ENCODE results near the gene SLC27A1. TPM values are rescaled to one million over a fixed set of nuclear protein-coding genes. Genes with fewer than 3 reads are reported as not detected.

The SLC27A1 gene
- total and polyA plus RNA-seq, 9 of the 15 experiments (the other 6 are each of a cell fraction or from before 2014, with no cell fraction given), result 0.06 to 3.0 (median 1.1) TPM

- TF ChIP-seq PKNOX1 (IDR thresholded peaks at IDR 0.05) (peak; percentile 49), ID3 (CRISPR knock-in tag; IDR thresholded peaks at IDR 0.05) (no peak), ID3 (tag; IDR thresholded peaks at IDR 0.05) (no peak), VEZF1 (CRISPR knock-in tag; IDR thresholded peaks at IDR 0.05) (no peak), MYC (IDR thresholded peaks at IDR 0.05; ENCODE audit: low read depth, low read length) (no peak), MYC (CRISPR knock-in tag; IDR thresholded peaks at IDR 0.05; ENCODE audit: borderline replicate concordance, low read depth) (no peak), IRF9 (tag; IDR thresholded peaks at IDR 0.05) (no peak), HDAC1 (IDR thresholded peaks at IDR 0.05) (peak in 1 of 2 experiments; percentile 81; a peak in 3 of 4 replicates), KAT2B (IDR thresholded peaks at IDR 0.05; ENCODE audit: low read depth, low read length) (no peak), MTA3 (IDR thresholded peaks at IDR 0.05; ENCODE audit: borderline replicate concordance) (no peak), HLTF (IDR thresholded peaks at IDR 0.05) (0 out of 2 replicates have a peak, but pooled peaks have one; percentile 20), XRCC3 (IDR thresholded peaks at IDR 0.05) (no peak), CHD4 (IDR thresholded peaks at IDR 0.05; ENCODE audit: insufficient read depth, insufficient replicate concordance, low read depth, low read length, poor library complexity, severe bottlenecking) (no peak), FOXA3 (CRISPR knock-in tag; conservative IDR thresholded peaks at IDR 0.05 in 1 of 2, IDR thresholded peaks at IDR 0.05 in 1 of 2) (0 out of 4 replicates have a peak, but pooled peaks of 1 of the 2 experiments have one; percentile 21), MTA2 (IDR thresholded peaks at IDR 0.05; ENCODE audit: low read depth) (peak; percentile 39; the same call in 1 of the 2 replicates), ZNF217 (CRISPR knock-in tag; IDR thresholded peaks at IDR 0.05) (no peak), ARID2 (IDR thresholded peaks at IDR 0.05) (0 out of 2 replicates have a peak, but pooled peaks have one; percentile 13)
- TF ChIP-seq, protein P1, sequence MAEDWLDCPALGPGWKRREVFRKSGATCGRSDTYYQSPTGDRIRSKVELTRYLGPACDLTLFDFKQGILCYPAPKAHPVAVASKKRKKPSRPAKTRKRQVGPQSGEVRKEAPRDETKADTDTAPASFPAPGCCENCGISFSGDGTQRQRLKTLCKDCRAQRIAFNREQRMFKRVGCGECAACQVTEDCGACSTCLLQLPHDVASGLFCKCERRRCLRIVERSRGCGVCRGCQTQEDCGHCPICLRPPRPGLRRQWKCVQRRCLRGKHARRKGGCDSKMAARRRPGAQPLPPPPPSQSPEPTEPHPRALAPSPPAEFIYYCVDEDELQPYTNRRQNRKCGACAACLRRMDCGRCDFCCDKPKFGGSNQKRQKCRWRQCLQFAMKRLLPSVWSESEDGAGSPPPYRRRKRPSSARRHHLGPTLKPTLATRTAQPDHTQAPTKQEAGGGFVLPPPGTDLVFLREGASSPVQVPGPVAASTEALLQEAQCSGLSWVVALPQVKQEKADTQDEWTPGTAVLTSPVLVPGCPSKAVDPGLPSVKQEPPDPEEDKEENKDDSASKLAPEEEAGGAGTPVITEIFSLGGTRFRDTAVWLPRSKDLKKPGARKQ (CRISPR knock-in tag; IDR thresholded peaks at IDR 0.05), result no peak
- TF ChIP-seq, protein P2, sequence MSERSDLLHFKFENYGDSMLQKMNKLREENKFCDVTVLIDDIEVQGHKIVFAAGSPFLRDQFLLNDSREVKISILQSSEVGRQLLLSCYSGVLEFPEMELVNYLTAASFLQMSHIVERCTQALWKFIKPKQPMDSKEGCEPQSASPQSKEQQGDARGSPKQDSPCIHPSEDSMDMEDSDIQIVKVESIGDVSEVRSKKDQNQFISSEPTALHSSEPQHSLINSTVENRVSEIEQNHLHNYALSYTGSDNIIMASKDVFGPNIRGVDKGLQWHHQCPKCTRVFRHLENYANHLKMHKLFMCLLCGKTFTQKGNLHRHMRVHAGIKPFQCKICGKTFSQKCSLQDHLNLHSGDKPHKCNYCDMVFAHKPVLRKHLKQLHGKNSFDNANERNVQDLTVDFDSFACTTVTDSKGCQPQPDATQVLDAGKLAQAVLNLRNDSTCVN (CRISPR knock-in tag; IDR thresholded peaks at IDR 0.05), result peak; percentile 55; the same call in 1 of the 2 replicates
Observed at GRCh38 chr19:17467471-17468301, 2.6 kb upstream of the SLC27A1 start (continued).
